Measurements from ENCODE around the gene RTN4RL1. TPM values are rescaled to one million over a fixed set of nuclear protein-coding genes. Genes with fewer than 3 reads are reported as not detected.

The RTN4RL1 gene
- total RNA-seq, 1 donor from 2014 or later: 12.4 TPM

- no peak for DNase-seq (ENCODE audit: low spot score, unreplicated experiment)
- Mint-ChIP-seq H3K9me3 (ENCODE audit: low read depth) (no peaks in the 10 kb centered on the region), H3K4me3 (ENCODE audit: low read depth) (no peak overlapping the region), H3K36me3 (ENCODE audit: insufficient read depth) (no peaks in the 10 kb centered on the region), H3K4me1 (ENCODE audit: low read depth) (peaks cover 15% of the 10 kb centered on the region), H3K27me3 (peaks cover 22% of the 10 kb centered on the region), H3K27ac (no peak overlapping the region)
- no peak for TF ChIP-seq CTCF (IDR thresholded peaks at IDR 0.05; ENCODE audit: unreplicated experiment)
Observed at GRCh38 chr17:2019723-2020122, 5.4 kb downstream of the RTN4RL1 start.

DNA sequence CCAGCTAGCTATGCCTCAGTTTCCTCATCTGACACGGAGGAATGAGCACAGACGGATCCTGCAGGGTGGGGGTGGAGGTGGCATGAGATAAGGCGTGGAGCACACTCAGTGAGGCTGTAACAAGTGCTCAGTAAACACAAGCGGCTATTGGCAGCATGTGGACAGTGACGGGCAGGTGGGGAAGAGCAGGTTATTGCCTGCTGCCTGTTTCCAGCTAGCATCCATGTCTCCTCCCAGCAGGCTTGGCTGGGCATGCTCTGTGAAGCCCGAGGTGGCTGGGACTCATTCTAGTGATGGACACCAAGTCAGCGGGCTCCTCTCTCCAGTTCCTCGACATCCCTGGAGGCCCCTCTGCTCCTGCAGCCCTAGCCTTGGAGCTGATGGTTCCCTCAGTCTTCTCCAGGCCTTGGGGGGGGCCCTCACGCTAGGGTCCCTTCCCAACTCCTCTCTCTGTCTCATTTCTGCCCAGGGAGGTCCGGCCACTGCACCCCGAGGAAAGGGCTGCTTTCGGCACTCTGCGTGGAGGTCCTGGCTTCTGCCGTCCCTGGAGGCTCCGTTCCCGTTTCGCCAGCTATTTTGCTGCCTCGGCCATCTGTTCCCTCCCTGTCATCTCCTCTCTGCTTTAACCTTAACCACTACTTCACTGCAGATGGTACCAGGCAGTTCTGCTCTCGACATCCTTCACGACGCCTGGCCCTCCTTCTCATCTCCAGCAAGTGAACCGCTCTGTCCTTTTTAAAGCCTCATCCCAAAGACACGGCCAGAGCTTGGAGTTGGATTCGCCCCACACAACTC lies 6.2 kb downstream of the RTN4RL1 start:
- DNase-seq (ENCODE audit: low spot score, unreplicated experiment): no peak
- Mint-ChIP-seq H3K27me3 (peaks cover 22% of the 10 kb centered on the region), H3K4me3 (ENCODE audit: low read depth) (no peak overlapping the region), H3K36me3 (ENCODE audit: insufficient read depth) (peaks cover 2% of the 10 kb centered on the region), H3K4me1 (ENCODE audit: low read depth) (peaks cover 15% of the 10 kb centered on the region), H3K27ac (no peak overlapping the region), H3K9me3 (ENCODE audit: low read depth) (no peaks in the 10 kb centered on the region)
- TF ChIP-seq CTCF (IDR thresholded peaks at IDR 0.05; ENCODE audit: unreplicated experiment): no peak

DNA sequence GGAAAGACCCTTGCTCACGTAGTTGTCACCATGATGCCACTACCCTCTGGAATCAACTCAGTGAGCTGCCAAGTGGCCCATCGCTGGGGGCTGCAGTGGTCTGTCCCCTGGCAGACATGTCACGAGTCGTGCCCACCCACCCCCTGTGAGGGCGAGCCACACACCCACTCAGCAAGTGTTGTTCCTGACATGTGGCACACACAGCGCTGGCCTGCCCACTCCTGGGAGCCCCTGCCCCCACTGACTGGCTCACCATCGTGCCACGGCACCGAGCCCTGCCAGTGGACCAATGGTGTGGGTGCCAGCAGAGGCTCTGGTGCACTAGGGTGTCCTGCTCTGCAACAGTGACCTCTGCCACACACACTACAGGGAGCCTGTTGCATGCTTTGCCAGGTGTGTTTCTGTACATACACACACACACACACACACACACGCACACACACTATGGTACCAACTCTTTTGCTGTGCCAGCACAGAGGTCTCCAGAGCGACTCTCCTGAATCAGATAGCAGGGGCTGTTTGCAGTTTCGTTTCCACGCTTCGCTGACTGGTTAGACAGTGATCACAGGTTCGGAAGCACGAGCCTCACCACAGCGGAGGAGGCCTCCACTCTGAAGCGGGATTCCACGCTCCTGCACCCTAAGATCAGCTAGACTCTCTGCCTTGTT lies 7.7 kb downstream of the RTN4RL1 start:
- no peak overlapping the region for H3K4me3 Mint-ChIP-seq (ENCODE audit: low read depth)
- H3K4me1 Mint-ChIP-seq (ENCODE audit: low read depth): peaks cover 15% of the 10 kb centered on the region
- H3K9me3 Mint-ChIP-seq (ENCODE audit: low read depth): no peaks in the 10 kb centered on the region
- H3K27ac Mint-ChIP-seq: no peak overlapping the region
- DNase-seq (ENCODE audit: low spot score, unreplicated experiment): no peak
- peaks cover 9% of the 10 kb centered on the region for H3K36me3 Mint-ChIP-seq (ENCODE audit: insufficient read depth)
- no peak for TF ChIP-seq CTCF (IDR thresholded peaks at IDR 0.05; ENCODE audit: unreplicated experiment)
- H3K27me3 Mint-ChIP-seq: peaks cover 22% of the 10 kb centered on the region

DNA sequence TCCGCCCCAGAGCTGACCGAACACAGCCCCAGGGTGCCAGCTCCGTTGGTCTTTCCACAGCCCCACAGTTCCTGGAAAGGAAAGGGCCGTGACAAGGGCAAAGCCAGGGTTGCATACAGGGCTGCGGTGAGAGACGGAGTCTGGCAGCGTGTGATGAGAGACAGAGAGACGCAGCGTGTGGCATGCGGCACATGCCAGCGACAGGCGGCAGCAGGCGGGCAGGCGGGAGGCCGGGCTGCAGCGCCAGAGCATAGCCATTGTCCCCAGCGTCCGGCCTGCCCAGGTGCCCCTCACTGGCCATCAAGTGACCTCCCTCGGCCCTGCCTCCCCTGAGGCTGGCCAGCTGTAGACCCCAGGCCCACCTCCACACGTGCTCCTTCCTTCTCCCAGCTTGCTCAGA lies 8.6 kb downstream of the RTN4RL1 start:
- H3K4me1 Mint-ChIP-seq (ENCODE audit: low read depth): peaks cover 15% of the 10 kb centered on the region

More for the DNA sequence above, 8.6 kb downstream of the RTN4RL1 start:
- Mint-ChIP-seq H3K4me3 (ENCODE audit: low read depth) (no peak overlapping the region), H3K36me3 (ENCODE audit: insufficient read depth) (peaks cover 10% of the 10 kb centered on the region), H3K27me3 (peaks cover 22% of the 10 kb centered on the region), H3K9me3 (ENCODE audit: low read depth) (no peaks in the 10 kb centered on the region), H3K27ac (no peak overlapping the region)
- DNase-seq (ENCODE audit: low spot score, unreplicated experiment): no peak
- TF ChIP-seq CTCF (IDR thresholded peaks at IDR 0.05; ENCODE audit: unreplicated experiment): no peak
